Osteoblast (primary cell): ENCODE data around the gene CACNA1D. TPM values are rescaled to one million over a fixed set of nuclear protein-coding genes. Genes with fewer than 3 reads are reported as not detected.

Source experiments
- DNase-seq: peaks from one replicate; pipeline ENCODE4 v3.0.0; 2011; ENCODE audit warnings: low spot score, mixed read lengths; ENCODE audit not compliant: insufficient read length; ENCODE audit errors: missing footprints
- H2AFZ ChIP-seq: 2 replicates; pipeline ENCODE4 v1.6.0; 2011; ENCODE audit warnings: mild to moderate bottlenecking, low read length
- H3K27ac ChIP-seq: 2 replicates; pipeline ENCODE4 v1.5.1; 2011; ENCODE audit warnings: mild to moderate bottlenecking, low read depth, low read length, moderate library complexity
- H3K27me3 ChIP-seq: 2 replicates; pipeline ENCODE4 v1.6.0; 2012; ENCODE audit warnings: mild to moderate bottlenecking, control low read depth, inconsistent platforms, low read length, moderate library complexity; ENCODE audit not compliant: insufficient read depth
- H3K36me3 ChIP-seq: 2 replicates; pipeline ENCODE4 v1.5.1; 2011; ENCODE audit warnings: mild to moderate bottlenecking, low read length, control low read depth, moderate library complexity; ENCODE audit not compliant: insufficient read depth
- H3K4me1 ChIP-seq: 2 replicates; pipeline ENCODE4 v1.5.1; 2011; ENCODE audit warnings: mild to moderate bottlenecking, low read length, control low read depth, moderate library complexity; ENCODE audit not compliant: insufficient read depth
- H3K4me2 ChIP-seq: 2 replicates; pipeline ENCODE4 v1.6.0; 2011; ENCODE audit warnings: mild to moderate bottlenecking, low read length; ENCODE audit not compliant: insufficient read depth
- H3K4me3 ChIP-seq: fragments of 200-600 bp; sonication (generic); 3 replicates; pipeline ENCODE4 v1.5.1; 2012; ENCODE audit warnings: mild to moderate bottlenecking, low read length, inconsistent platforms; ENCODE audit not compliant: insufficient read depth
- H3K79me2 ChIP-seq: 2 replicates; pipeline ENCODE4 v1.6.0; 2012; ENCODE audit warnings: mild to moderate bottlenecking, low read length, control low read depth, inconsistent platforms; ENCODE audit not compliant: insufficient read depth
- H3K9me3 ChIP-seq: 2 replicates; pipeline ENCODE4 v1.5.1; 2011; ENCODE audit warnings: low read depth, low read length, control low read depth
- H4K20me1 ChIP-seq: 2 replicates; pipeline ENCODE4 v1.6.0; 2012; ENCODE audit warnings: mild to moderate bottlenecking, low read length, control low read depth; ENCODE audit not compliant: insufficient read depth
- small RNA-seq: library from RNA; depleted of rRNA; stranded (forward); fragments of <200 nt; gene quantifications from one replicate; pipeline ENCODE3, GENCODE V24; 2012
- total RNA-seq: library from RNA; depleted of rRNA; stranded (reverse); fragments of >200 nt; gene quantifications from 2 replicates; pipeline ENCODE4 v1.2.3, GENCODE V29; 2012
- TF ChIP-seq, protein P1 (sequence below): IDR thresholded peaks from 2 replicates; pipeline ENCODE4 v1.5.1; 2011; ENCODE audit warnings: mild to moderate bottlenecking, low read depth, low read length, moderate library complexity; ENCODE audit errors: extremely low read depth

The CACNA1D gene
- total RNA-seq, 1 donor: under 0.01 TPM

- Histone ChIP-seq H3K79me2 (no peaks in the 10 kb centered on the region), H3K27ac (no peak overlapping the region), H3K9me3 (no peaks in the 10 kb centered on the region), H3K36me3 (peaks cover 24% of the 10 kb centered on the region), H3K4me3 (no peak overlapping the region), H3K27me3 (no peaks in the 10 kb centered on the region), H3K4me2 (no peak overlapping the region), H4K20me1 (no peaks in the 10 kb centered on the region), H3K4me1 (no peaks in the 10 kb centered on the region), H2AFZ (no peak overlapping the region)
- no peak for DNase-seq
- TF ChIP-seq, protein P1, sequence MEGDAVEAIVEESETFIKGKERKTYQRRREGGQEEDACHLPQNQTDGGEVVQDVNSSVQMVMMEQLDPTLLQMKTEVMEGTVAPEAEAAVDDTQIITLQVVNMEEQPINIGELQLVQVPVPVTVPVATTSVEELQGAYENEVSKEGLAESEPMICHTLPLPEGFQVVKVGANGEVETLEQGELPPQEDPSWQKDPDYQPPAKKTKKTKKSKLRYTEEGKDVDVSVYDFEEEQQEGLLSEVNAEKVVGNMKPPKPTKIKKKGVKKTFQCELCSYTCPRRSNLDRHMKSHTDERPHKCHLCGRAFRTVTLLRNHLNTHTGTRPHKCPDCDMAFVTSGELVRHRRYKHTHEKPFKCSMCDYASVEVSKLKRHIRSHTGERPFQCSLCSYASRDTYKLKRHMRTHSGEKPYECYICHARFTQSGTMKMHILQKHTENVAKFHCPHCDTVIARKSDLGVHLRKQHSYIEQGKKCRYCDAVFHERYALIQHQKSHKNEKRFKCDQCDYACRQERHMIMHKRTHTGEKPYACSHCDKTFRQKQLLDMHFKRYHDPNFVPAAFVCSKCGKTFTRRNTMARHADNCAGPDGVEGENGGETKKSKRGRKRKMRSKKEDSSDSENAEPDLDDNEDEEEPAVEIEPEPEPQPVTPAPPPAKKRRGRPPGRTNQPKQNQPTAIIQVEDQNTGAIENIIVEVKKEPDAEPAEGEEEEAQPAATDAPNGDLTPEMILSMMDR: no peak
These were observed 365.8 kb downstream of the CACNA1D start for GRCh38 chr3:53860196-53860595.

DNA sequence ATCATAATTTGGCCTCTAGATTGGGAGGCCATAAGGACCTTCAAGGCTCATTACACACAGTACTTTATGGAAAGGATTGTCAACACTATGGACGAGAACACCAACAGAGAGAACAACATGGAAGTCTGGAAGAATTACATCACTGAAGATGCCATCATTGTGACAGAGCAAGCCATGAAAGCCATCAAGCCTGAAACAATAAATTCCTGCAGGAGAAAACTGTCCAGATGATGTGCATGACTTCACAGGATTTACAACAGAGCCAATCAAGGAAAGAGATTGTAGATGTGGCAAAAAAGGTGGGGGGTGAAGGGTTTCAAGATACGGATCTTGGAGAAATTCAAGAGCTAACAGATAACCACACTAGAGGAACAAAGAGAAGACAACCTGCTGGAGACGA lies 367.8 kb downstream of the CACNA1D start:
- Histone ChIP-seq H3K36me3 (peaks cover 34% of the 10 kb centered on the region), H3K4me1 (no peaks in the 10 kb centered on the region), H2AFZ (no peak overlapping the region), H4K20me1 (no peaks in the 10 kb centered on the region), H3K9me3 (no peaks in the 10 kb centered on the region), H3K4me3 (no peak overlapping the region), H3K4me2 (no peak overlapping the region), H3K27me3 (no peaks in the 10 kb centered on the region), H3K27ac (no peak overlapping the region), H3K79me2 (no peaks in the 10 kb centered on the region)
- TF ChIP-seq, protein P1: no peak
- no peak for DNase-seq

DNA sequence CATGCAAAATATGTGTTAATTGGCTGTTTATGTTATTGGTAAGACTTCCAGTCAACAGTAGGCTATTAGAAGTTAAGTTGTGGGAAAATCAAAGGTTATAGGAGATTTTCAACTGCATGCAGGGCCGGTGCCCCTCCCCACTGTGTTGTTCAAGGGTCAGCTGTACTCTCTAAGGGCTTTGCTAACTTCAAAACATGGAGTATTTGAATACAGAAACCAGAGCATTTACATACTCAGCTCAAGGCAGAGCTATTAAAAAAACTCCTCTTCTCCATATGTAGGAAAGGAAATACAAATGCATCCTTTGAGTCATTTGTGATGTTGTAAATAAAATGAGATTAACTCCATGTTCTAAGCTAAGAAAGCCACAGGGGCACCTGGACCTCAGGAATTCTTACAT lies 368.7 kb downstream of the CACNA1D start:
- H3K4me2 ChIP-seq: no peak overlapping the region
- no peaks in the 10 kb centered on the region for H3K79me2 ChIP-seq
- no peaks in the 10 kb centered on the region for H3K27me3 ChIP-seq
- H3K36me3 ChIP-seq: peaks cover 37% of the 10 kb centered on the region
- TF ChIP-seq, protein P1: no peak
- H3K4me3 ChIP-seq: no peak overlapping the region
- no peaks in the 10 kb centered on the region for H3K4me1 ChIP-seq
- peaks cover 3% of the 10 kb centered on the region for H4K20me1 ChIP-seq
- DNase-seq: no peak
- no peak overlapping the region for H2AFZ ChIP-seq
- H3K27ac ChIP-seq: no peak overlapping the region
- H3K9me3 ChIP-seq: no peaks in the 10 kb centered on the region

Small RNAs within 50 kb of the gene (small RNA-seq; reads per million reads assigned to genes)
- gene AC012467.1 (not detected), gene RF00154 (10.4 reads per million, percentile 92 among the genes with 10 or more reads in this experiment)

Other genes starting within 250 kb of the CACNA1D start
- 413 and 453 TPM in 2 replicates for gene TKT, start 238.6 kb upstream of the CACNA1D start, total RNA-seq
- gene DCP1A, start 147.1 kb upstream of the CACNA1D start, total RNA-seq: 14.4 and 16.6 TPM in 2 replicates